HG03095 (cell line): ENCODE results near the gene IRX4.

Source experiments
- ATAC-seq: cut with Tn5 transposase; IDR thresholded peaks from one replicate; pipeline ENCODE4 v1.9.1; 2021; ENCODE audit warnings: moderate library complexity; ENCODE audit not compliant: unreplicated experiment

Gene IRX4

DNA sequence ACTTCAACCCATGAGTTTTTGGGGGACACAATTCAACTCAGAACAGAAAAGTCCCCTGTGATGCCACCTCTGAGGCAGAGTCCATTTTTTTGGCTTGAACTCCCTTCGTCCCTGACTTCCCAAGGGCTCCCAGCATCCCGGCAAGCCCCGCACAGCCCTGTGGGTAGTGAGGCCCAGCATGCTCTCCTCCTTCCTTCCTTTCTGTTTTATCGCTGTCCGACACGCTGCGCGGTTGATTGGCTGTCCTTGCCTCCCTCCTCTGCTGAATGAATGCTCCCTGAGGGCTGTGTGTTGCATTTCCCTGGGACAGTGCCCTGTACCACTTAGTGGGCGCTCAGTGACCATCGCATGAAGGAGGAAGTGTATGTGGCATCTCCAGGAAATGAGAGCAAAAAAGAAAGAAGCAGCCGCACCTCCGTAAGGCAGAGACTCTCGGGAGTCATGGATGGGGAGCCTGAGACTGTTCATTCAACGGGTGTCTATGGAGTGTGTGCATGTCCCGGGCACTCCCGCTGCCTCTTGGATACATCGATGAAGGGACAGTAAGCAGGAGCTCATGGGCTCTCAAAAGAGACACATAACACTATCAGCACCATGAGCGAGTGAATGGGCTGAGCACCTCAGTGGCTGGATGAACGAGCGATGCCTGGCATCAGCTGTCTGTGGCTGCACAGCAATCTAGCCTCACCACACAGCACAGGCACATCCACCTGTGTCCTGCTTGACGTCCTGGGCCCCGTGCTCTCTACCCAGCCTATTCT is 10.1 kb upstream of the IRX4 start:
- ATAC-seq = no peak

DNA sequence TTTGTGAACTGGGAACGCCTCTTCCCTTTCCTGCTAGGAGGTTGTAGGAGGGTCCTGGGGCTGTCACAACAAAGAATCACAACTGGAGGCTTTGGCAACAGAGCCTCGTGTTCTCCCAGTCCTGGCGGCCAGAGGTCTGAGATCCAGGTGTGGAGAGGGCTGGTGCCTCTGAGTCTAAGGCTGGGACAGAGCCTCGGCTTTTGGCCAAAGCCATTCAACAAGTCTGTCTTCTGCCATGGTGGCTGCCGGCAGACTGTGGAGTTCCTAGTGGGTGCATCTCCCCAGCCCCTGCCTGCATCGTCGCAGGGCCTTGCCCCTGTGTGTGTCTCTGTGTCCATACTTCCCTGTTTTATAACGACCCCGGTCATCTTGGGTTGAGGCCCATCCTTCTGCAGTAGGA is 9.5 kb upstream of the IRX4 start:
- ATAC-seq = no peak

DNA sequence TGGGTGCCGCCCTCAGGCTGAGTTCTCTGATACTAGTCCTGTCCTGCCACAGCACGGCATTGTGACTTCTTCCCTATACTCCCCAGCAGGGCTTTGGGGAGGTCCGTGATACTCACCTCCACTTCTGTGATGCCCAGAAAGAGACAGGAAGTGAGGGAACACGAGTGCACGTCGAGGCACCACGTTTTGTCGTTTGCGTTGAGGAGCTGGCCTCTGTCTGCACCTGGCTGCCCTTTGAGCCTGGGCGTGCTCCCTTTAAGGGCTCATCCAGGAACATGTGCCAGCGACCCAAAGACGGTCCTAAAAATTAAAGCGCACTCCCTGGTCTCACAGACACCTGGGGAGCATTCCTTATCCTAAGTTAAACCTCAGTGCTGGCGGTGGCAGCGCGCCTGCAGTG is 8.7 kb upstream of the IRX4 start:
- ATAC-seq = no peak

DNA sequence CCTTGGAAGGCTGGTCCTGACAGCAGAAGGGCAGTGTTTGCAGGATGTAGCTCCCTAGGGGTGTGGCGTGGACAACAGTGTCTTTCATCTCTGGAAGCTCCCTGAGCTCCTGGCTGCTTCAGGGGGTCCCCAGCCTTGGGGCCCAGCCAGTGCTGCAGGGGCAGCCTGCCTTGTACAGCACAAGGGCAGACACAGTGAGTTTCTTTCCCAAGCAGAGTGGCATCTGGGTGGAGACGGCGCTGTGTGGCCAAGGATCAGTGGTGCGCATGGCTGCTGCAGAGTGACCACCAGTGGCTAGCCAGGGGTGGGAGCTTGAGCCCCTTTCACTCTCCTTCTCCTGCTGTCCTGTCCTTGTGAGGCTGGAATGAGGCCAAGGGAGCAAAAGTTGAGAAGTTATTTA is 7.6 kb upstream of the IRX4 start:
- ATAC-seq = no peak

DNA sequence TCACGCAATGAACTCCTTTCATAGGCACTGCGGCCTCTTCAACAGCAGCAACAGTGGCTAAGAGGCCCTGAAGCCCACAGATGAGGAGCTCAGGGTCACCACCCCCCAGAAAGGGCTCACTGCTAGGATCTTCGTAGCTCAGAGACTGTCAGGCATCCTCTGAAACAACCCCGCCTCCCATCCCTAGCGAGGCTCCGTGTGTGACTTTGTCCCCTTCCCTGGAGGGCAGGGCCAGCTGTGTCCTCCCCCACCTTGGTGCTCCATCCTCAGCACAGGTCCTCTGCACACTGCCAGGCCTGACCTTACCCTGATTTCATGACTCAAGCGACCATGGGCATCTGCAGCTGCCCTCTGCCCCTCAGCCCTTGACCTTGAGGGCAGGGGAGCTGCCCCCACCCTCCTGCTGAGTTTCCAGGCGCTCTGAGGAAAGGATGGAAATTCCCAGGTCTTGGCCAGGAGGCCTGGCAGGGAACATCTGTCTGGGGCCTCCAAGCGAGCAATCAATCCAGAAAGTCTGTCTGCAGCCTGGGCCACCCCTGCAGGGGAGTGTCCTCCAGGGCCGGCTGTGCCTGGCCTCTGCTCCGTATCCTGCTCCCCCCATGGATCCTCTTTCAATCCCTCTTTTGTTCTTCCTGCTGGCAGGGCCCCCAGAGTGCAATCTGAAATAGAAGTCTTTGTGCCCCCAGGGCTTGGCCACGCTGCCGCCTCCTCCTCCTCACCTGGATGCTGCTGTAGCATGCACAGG is 6.8 kb upstream of the IRX4 start:
- ATAC-seq = no peak

DNA sequence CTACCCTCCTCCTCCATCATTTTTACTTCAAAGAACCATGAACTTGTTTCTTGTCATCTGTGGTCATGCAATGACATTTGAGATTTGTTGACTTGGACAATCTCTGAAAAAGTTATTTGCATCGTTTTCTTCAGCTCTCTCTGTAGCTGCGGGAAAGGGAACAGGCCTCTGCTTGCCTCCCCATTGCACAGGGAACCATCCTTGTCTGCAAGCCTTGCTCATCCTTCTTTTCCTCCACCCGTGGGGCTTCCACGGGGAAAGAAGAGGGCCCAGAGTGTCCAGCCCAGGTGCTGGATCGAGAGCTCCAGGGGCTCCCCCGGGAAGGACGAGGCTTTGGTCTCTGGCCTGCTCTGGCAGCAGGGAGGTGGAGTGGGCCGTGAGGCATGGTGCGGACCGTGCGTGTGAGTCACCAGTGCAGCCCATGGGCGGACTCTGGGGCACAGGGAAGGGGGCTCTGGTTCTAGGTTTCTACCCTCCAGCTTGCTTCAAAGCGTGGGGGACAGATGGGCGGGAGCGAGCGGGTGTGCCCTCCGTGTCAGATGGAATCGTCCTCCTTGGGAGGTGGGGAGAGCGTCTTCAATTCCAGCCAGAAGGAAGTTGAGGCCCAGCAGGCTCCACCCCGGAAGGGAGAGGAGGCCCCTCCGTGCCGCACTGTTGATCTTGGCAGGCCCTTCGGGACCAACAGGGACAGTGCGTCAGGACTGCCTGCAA is 6.0 kb upstream of the IRX4 start:
- ATAC-seq = no peak

DNA sequence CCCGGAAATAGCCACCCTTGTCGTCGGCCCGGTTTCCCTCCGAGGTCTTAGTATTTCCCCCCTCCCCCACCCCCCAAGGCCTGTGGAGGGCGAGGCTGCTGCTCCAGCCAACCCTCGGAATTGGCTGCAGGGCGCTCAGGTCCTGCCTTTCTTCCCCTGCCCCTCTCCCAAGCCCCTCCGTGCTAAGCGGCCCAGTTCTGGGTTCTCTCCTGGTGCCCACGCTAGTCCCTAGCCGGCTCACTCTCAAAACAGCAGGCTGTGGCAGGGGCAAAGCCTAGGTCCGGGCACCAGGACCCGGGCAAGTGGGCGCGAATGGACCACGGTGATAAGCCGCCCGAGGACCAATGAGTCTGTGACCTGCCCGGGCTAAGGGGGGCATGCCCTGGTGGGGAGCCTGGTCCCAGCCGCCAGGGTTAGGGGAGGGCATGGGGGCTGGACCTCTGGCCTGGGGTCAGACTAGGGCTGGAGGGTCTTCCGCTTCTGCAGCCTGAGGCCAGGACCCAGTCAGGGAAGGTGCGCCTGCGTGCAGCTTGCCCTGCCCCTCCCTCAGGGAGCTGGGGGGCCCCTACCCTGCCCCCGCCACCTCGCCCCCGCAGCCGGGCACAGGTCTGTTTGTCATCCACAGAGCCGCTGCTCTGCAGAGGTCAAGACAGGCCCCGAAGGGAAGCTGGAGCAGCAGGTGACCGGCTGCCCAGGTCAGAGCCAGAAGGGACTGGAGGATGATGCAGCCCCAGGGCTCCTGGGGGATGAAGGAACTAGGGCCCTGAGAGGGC is 5.0 kb upstream of the IRX4 start:
- no peak for ATAC-seq

DNA sequence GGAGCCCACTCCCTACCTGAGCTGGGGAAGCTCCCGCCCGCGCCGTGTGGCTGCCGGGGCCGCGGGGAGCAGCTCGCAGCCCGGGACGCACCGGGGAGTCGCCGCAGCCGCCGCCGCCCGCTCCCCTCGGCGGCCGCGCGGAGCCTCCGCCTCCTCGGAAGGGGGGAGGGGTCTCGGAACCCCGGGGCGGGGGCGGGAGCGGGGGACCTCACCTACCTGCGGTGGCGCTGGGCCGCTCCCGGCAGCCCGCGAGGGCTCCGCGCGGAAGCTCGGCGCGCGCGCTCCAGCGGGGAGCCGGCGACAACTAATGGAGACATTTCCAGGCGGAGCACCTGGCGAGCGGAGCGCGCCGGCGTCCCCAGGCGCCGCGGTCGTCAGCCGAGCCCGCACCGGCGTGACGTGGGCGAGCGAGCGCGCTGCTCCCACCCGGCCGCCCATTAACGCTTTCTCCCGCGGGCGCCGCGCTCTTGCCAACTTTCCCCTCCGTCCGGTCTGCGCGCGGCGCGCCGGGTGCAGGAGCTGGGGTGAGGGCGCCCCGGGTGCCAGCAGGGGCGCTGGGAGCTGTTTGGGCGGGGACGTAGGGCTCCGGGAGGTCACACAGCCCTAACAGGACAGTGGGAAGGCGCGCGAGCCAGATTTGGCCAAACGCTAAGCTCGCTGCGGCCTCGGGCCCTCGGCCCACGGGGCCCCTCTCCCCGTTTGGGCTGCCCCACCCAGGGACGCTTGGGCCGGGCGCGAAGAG is 4.3 kb upstream of the IRX4 start:
- ATAC-seq = no peak

DNA sequence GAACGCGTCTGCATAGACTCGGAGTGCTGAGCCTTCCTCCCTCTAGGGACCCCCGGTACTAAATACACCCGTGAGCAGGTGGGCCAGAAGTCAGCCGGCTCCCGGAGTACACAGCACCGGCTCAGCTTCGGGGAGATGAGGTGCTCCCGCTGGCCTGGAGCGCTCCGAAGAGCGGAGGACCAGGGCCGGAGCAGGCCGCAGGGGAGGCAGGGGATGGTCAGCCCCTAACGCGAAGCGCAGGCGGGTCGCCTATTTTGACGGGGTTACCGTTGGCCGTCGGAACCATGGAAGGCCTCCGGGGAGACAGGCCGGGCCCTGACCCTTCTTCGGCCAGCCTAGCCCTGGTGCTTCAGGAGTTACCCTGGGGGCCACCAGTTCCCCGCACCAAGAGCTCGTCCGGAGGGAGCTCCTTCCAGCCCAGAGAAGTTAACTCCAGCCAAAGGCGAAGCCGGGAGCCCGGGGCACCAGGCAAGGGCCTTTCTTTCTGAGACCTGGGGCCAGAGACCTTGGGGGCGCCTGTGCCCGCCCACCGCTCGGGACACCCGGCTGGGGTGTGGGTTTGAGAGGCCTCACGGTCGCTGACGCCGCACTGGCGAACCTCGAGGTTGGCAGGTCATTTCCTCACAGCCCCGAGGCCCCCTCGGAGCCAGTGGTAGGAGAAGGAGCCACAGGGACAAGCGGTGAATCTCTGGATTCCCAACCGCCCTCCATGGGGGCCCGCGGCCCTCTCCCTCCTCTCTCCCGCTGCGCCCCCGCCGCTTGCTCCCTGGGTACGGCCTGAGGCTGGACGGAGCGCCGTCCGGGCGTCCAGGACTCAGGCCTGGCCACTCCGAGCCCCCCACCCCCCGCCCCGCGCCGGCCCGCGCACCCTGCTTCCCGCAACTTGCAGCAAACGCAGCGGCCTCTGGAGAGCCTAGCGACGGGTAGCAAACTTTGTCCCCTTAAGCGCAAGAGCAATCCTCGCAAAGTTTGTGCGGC is 3.4 kb upstream of the IRX4 start:
- no peak for ATAC-seq

DNA sequence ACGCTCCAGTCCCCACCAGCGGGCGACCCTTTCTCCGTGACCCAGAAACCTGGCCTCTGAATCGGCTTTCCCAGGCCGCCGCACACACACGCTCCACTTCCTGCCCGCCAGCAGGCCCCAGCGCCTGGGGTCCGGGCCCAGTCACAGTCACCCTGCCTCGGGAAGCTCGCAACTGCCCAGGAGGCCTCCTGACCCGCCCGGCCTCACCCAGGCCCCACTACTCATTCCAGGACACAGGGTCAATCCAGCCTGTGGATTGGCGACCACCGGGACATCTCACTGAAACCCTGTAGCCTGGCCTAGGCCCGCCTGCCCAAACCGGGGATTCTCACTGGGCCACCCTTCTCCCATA is 2.7 kb upstream of the IRX4 start:
- no peak for ATAC-seq

DNA sequence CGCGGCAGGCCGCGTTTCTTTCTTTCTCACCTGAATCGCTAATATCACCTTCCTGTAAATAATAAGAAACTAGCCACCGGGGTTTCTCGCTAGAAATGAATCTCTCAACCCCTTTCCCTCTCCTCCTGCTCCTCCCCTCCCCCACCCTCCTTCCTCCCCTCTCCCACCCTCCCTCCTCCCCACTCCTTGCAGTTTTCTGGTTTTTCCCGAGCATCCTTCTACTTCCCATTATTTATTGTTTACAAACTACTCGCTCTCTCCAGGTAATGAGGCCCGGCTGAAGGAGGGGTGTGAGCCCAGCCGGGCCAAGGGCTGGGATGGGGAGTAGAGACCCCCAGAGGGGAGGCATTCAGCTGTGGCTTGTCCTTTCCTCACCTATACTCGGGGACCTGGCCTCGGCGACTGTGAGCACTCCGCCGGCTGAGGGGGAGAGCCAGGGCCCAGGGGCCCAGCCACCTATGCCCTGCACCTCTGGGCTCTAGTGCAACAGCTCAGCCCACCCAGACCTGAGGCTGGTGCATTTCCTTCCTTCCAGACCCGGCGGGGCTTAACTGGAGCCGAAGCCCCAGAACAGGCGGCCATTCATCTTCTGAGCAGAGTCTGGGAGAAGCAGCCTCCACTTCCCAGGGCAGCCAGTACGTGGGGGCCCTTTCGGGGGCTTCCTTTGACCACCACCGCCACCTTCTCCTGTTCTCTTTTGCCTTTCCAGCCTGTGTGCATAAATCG is 2.1 kb upstream of the IRX4 start:
- ATAC-seq = no peak

DNA sequence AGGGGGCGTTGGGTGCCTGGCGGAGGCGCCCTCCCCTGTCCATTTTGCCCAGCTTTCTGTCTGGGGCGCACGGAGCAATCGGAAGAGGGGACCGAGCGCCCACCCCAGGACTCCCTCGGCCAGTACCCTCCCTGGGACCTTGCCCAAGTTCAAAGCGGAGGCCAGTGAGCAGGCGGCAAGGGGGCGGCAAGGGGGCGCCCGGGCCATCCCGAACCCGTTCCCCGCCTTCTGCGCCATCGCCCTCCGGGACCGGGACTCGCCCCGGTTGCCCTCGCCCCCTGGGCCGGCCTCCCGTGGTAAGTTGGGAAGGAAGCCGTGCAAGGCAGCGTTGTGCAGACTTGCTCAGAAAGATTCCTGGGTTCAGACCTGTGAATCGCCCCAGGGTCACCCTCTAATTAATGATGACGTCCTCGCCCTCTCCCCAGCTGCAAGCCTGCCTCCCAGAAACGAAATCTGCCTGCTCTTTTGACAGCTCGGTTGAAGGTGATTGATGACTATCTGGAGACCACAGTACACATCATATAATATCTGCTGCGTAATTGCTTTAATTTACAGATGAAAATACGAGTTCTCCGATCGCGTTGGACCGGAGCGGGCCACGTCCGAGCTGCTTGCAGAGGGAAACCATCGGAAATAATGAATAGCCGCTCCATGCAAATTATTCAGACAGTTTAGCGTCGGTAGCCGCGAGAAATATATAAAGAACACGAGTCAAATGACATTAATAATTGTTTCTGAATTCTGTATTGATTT is 1.4 kb upstream of the IRX4 start:
- ATAC-seq = no peak

DNA sequence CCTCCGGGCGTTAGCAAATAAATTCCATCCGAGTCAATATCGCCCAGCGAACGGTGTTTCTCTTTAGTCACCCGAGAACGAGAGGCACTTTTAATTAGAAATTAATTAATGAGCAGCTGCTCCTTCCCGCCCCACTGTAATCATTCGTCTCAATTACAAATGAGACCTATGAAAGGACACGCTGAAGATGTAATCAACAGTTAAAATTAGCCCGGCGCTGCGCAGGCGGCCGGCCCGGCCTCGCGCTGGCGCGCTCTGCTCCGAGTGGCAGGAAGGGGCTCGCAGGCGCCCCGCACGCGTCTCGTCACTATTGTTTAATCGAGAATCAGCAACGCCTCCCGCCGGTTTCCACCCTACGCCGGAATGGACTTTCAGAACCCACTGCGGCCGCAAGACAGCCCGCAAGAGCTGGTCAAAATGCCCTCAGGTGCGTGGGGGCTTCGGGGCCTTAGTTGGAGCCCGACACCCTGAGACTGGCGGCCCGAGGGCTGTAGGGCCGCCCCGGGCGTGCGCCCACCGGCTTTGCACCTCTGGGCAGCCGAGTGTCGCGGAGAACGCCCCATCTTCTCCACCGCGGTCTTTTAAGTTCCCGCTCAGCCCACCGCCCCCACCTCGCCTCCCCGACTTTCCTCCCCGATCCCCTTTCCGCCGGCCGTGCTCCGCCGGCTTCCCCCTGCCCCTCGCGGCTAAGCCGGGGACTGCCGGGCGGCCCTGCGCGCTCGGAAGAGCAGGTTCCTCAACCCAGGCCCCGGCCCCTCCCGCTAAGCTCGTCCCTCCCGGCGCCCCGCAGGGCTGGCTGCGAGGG is 597 bp upstream of the IRX4 start:
- no peak for ATAC-seq

DNA sequence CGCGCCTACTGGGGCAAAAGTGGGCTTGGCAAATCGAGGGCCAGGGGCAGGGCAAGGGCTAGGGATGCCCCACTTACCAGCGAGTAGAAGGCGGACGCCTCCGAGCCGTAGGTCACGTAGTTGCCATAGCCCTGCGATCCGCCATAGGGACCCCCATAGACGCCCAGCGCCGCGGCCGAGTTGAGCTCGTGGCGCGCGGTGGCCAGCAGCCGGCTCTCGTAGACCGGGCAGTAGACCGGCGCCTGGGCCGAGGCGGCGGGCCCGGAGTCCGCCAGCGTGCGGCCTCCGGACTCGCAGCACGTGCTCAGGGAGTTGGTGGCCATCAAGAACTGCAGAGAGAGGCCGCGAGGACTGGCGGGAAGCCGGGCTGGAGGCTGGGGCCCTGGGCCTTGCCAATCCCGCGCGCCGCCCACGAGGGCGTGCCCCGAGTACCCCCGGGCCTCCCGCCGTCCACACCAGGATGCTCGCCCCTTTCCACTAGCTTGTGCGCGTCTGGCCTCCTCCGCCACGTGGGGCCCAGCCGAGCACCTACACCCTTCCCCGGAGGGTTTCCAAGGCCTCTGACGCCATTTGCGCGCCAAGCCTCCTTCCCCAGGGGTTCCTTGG is 891 bp downstream of the IRX4 start:
- ATAC-seq = no peak

DNA sequence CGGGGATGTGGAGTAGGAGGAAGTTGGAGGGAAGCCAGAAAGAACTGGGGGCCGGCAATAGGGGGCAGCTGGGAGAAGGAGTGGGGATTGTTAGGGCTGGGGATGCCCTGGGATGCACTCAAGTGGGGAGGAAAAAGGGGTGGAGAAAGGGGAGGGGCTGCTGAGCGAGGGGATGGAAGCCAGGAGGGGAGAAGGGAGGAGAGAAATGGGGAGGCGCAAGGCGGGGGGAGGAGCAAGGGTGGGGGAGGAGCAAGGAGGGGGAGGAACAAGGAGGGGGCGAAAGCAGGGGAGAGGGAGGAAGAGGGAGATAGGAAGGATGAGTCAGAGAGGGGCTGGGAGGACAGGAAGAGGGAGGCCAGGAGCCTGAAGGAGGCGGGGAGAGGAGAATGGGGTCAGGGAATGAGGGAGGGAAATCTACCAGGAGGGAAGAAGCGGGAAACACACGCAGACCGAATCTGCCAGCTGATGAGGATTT is 1.6 kb downstream of the IRX4 start:
- ATAC-seq = no peak

DNA sequence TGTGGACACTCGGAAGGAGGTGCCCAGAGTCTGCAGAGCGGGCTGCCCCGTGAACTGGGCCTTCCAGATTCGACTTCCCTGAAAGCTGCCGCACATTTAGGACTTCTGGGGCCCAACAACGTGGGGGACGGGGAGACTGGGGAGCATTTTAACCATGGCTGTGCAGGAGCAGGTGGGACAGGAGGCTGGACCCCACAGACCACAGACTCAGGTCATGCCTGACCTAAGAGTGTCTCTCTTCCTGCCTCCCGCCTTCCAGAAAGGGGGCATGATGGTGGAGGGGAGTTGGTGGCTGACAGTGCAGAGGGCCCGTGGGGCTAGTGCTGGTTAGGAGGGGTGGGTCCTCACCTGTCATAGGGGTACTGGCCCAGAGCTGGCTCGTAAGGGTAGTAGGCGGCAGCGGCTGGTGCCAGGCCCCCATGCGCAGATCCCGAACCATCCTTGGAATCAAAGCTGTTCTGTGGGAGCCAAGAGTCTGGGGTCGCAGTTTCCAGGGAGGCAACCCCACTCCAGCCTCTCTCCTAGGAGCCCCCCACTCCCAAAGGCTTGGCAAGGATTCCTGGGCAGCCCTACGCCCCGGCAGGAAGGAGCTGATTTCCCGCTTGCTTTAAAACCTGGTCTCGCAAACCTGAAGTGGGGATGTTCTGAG is 2.2 kb downstream of the IRX4 start:
- ATAC-seq = no peak
